Esophagus muscularis mucosa (tissue), 4 donors: Measurements from ENCODE around the gene TSFM. TPM values are rescaled to one million over a fixed set of nuclear protein-coding genes. Genes with fewer than 3 reads are reported as not detected.

Experiments used
- DNase-seq: peaks from one replicate; pipeline ENCODE4 v3.0.0-alpha.2; 2017; ENCODE audit errors: extremely low spot score
- H3K27ac ChIP-seq, 4 donors: fragments of 200-600 bp; sonication (generic); replicated peaks in 1 of 4; 1 replicate in 3 of 4; 2 replicates in 1 of 4; pipeline ENCODE4 v1.5.1; 2016 to 2019; ENCODE audit warnings: mild to moderate bottlenecking in 1 of 4
- H3K27me3 ChIP-seq, 4 donors: fragments of 200-600 bp; sonication (generic); one replicate each; pipeline versions ENCODE4 v1.5.1 to v1.6.0; 2016 to 2019
- H3K36me3 ChIP-seq, 4 donors: fragments of 200-600 bp; sonication (generic); one replicate each; pipeline ENCODE4 v1.5.1; 2016 to 2019
- H3K4me1 ChIP-seq, 4 donors: fragments of 200-600 bp; sonication (generic); one replicate each; pipeline ENCODE4 v1.5.1; 2016 to 2019
- H3K4me3 ChIP-seq, 4 donors: fragments of 200-600 bp; sonication (generic); 1 replicate in 2 of 4; 2 replicates in 2 of 4; pipeline ENCODE4 v1.5.1; 2016 to 2019; ENCODE audit warnings: mild to moderate bottlenecking in 4 of 4, moderate library complexity in 1 of 4
- H3K9me3 ChIP-seq, 4 donors: fragments of 200-600 bp; sonication (generic); 1 replicate in 3 of 4; 2 replicates in 1 of 4; pipeline ENCODE4 v1.5.1; 2016 to 2019
- CTCF ChIP-seq, 3 experiments: fragments of 200-600 bp in 2 of 3; fragments of 450-650 bp in 1 of 3; sonication (generic) in 2 of 3; IDR thresholded peaks; one replicate each; pipeline ENCODE4 v1.5.1; 2017 to 2019; ENCODE audit warnings: antibody characterized with exemption in 3 of 3, mild to moderate bottlenecking in 2 of 3, moderate library complexity in 1 of 3
- EP300 ChIP-seq: sonication (generic); formaldehyde crosslinking; IDR thresholded peaks from one replicate; pipeline ENCODE4 v1.6.1; 2017; ENCODE audit warnings: antibody characterized with exemption
- POLR2A ChIP-seq: fragments of 450-650 bp; IDR thresholded peaks from one replicate; pipeline ENCODE4 v1.6.1; 2017; ENCODE audit warnings: antibody characterized with exemption, moderate library complexity, mild to moderate bottlenecking, low read depth
- POLR2AphosphoS5 ChIP-seq, 2 donors: sonication (generic); formaldehyde crosslinking; IDR thresholded peaks; one replicate each; pipeline ENCODE4 v1.6.1; 2017; ENCODE audit warnings: antibody characterized with exemption in 2 of 2
- WGBS: methylation state at CpG from one replicate; pipeline ENCODE4 v1.1.5; 2018; 5-methylcytosine and 5-hydroxymethylcytosine counted together
- intact Hi-C: fragments of 100-400 bp; cut with DNase I; formaldehyde crosslinking; loops from one replicate; pipeline ENCODE4 v1.15.1; 2023
- total RNA-seq, 4 donors: library from RNA; depleted of rRNA; stranded (reverse); fragments of >200 nt; gene quantifications; one replicate each; pipeline versions ENCODE4 v1.1.0 to v1.2.1, GENCODE V29; 2016

TSFM gene
- total RNA-seq, 4 donors from 2014 or later, result 17.6 to 38.4 (median 29.2) TPM

- no peak for DNase-seq
- 16% methylated on average over 35 of the region's 36 CpGs for WGBS
- Histone ChIP-seq H3K27ac (peak within 1 kb of the TSS in 2 of 4 donors; percentile 13 to 18), H3K4me1 (peaks cover 38 to 44% (median 40%) of the 10 kb centered on the region in 4 donors), H3K36me3 (no peaks in the 10 kb centered on the region), H3K4me3 (peak within 1 kb of the TSS; percentile 40 to 59 (median 48)), H3K27me3 (peaks cover 16 to 86% (median 56%) of the 10 kb centered on the region in 4 donors), H3K9me3 (no peaks in the 10 kb centered on the region)
- TF ChIP-seq EP300, result no peak
- no peak for TF ChIP-seq POLR2AphosphoS5 (IDR thresholded peaks at IDR 0.05)
- TF ChIP-seq POLR2A, result no peak
- no peak for TF ChIP-seq CTCF (IDR thresholded peaks at IDR 0.05)
- intact Hi-C loops, result no loop called here
Measured at GRCh38 chr12:57738661-57739237, 43.8 kb upstream of the TSFM start, which contains the start of gene AGAP2. Gene AGAP2 (minus strand): TSS chr12:57738742. CDS start chr12:57738246, 496 bp downstream.

GRCh38 chr12:57739387-57739786, 43.2 kb upstream of the TSFM start:
- H3K9me3 ChIP-seq, result no peaks in the 10 kb centered on the region
- no peaks in the 10 kb centered on the region for H3K36me3 ChIP-seq
- peaks cover 38 to 50% (median 45%) of the 10 kb centered on the region in 4 donors for H3K4me1 ChIP-seq
- WGBS, result 15% methylated on average over 4 of the region's 7 CpGs
- intact Hi-C loops, result no loop called here
- H3K4me3 ChIP-seq, result no peak overlapping the region
- H3K27me3 ChIP-seq, result peaks cover 16 to 80% (median 52%) of the 10 kb centered on the region in 4 donors
- no peak for DNase-seq
- no peak overlapping the region for H3K27ac ChIP-seq
- no peak for TF ChIP-seq POLR2A
- no peak for TF ChIP-seq CTCF (IDR thresholded peaks at IDR 0.05)
- no peak for TF ChIP-seq EP300
- no peak for TF ChIP-seq POLR2AphosphoS5 (IDR thresholded peaks at IDR 0.05)

GRCh38 chr12:57739914-57740538, 42.6 kb upstream of the TSFM start:
- Histone ChIP-seq H3K27me3 (peaks cover 16 to 74% (median 48%) of the 10 kb centered on the region in 4 donors), H3K4me3 (no peak overlapping the region), H3K4me1 (peaks cover 38 to 51% (median 47%) of the 10 kb centered on the region in 4 donors), H3K36me3 (no peaks in the 10 kb centered on the region), H3K9me3 (no peaks in the 10 kb centered on the region), H3K27ac (no peak overlapping the region)
- 68% methylated on average over 4 of the region's 10 CpGs for WGBS
- DNase-seq, result no peak
- TF ChIP-seq CTCF (IDR thresholded peaks at IDR 0.05) (no peak), POLR2A (no peak), POLR2AphosphoS5 (IDR thresholded peaks at IDR 0.05) (no peak), EP300 (no peak)
- intact Hi-C loops, result no loop called here

GRCh38 chr12:57740656-57741412, 41.8 kb upstream of the TSFM start:
- Histone ChIP-seq H3K9me3 (no peaks in the 10 kb centered on the region), H3K4me1 (peaks cover 37 to 52% (median 47%) of the 10 kb centered on the region in 4 donors), H3K4me3 (peak overlapping the region in 1 of 4 donors; percentile 27), H3K27ac (no peak overlapping the region), H3K27me3 (peaks cover 16 to 66% (median 39%) of the 10 kb centered on the region in 4 donors), H3K36me3 (no peaks in the 10 kb centered on the region)
- no peak for TF ChIP-seq POLR2AphosphoS5 (IDR thresholded peaks at IDR 0.05)
- no peak for TF ChIP-seq EP300
- TF ChIP-seq POLR2A, result no peak
- no peak for TF ChIP-seq CTCF (IDR thresholded peaks at IDR 0.05)
- intact Hi-C loops, result no loop called here
- WGBS, result 69% methylated on average over 5 of the region's 5 CpGs
- DNase-seq, result no peak
